AG04449 (cell line): ENCODE data around the gene NCDN.

ENCODE experiments used
- CTCF ChIA-PET: fragments of 350-600 bp; formaldehyde crosslinking; extraction: SDS; loops from one replicate; lab custom pipeline; 2021; ENCODE audit warnings: antibody characterized with exemption; lab: Yijun Ruan, JAX
- POLR2A ChIA-PET: fragments of 400-600, 350-600 bp; formaldehyde crosslinking; extraction: SDS; loops from one replicate; lab custom pipeline; 2020; ENCODE audit warnings: antibody characterized with exemption, inconsistent platforms; lab: Yijun Ruan, JAX
- DNase-seq: peaks from one replicate; pipeline ENCODE4 v3.0.0-alpha.2; 2010; ENCODE audit warnings: low read depth, low spot score
- H3K4me3 ChIP-seq: 2 replicates; pipeline ENCODE4 v1.5.1; 2011; ENCODE audit warnings: low read depth, mild to moderate bottlenecking, control low read depth, low read length
- CTCF ChIP-seq: IDR thresholded peaks from one replicate; pipeline ENCODE4 v1.5.1; 2011; ENCODE audit warnings: mild to moderate bottlenecking, moderate library complexity, low read length, control low read depth, inconsistent platforms; ENCODE audit not compliant: insufficient read depth; ENCODE audit errors: missing control alignments

The NCDN gene

DNA sequence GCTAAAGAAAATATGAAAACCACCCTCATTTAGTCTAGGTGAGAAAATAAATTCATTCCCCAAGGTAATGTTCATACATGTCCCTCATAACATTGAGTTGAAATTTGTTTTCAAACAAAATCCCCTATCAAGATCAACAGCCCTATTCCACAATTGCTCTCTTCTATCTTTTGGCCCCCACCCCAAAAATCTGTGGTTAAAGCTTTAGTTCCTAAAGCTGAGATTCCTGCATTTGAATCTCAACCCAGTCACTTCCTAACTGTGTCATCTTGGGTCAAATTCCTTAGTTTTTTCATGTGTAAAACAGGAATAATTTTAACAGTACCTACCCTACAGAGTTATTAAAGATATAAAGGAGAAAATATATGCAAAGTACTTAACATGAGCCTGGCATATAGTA is 22.4 kb upstream of the NCDN start:
- DNase-seq = no peak
- no peak overlapping the region for H3K4me3 ChIP-seq
- CTCF ChIA-PET = interaction anchor here (1.1 to 3.4 kb wide), 4 partner anchors 17 to 86 kb away, joined by 3 to 20 read pairs (median 3); no protein-coding TSS in a partner anchor
- TF ChIP-seq CTCF = no peak
- POLR2A ChIA-PET = interaction anchor here (1.1 kb wide), 1 partner anchor 677 kb away, joined by 3 read pairs; no protein-coding TSS in a partner anchor

- POLR2A ChIA-PET = interaction anchor here (1.1 kb wide), 1 partner anchor 678 kb away, joined by 3 read pairs; no protein-coding TSS in a partner anchor
- CTCF ChIA-PET = interaction anchor here (1.0 to 3.4 kb wide), 4 partner anchors 28 to 179 kb away, joined by 3 to 20 read pairs (median 5); no protein-coding TSS in a partner anchor
- no peak for TF ChIP-seq CTCF
- DNase-seq = no peak
- no peak overlapping the region for H3K4me3 ChIP-seq
Observed at GRCh38 chr1:35536556-35537162, 20.9 kb upstream of the NCDN start.

- ChIA-PET CTCF (interaction anchor here (2.1 to 3.4 kb wide), 2 partner anchors 27 to 86 kb away, joined by 7 to 20 read pairs; no protein-coding TSS in a partner anchor), POLR2A (interaction anchor here (0.6 to 0.7 kb wide), 2 partner anchors 19 to 521 kb away, joined by 3 to 4 read pairs; partner anchors contain the start of gene KIAA0319L)
- DNase-seq = no peak
- no peak for TF ChIP-seq CTCF
- no peak overlapping the region for H3K4me3 ChIP-seq
Observed at GRCh38 chr1:35537806-35538205, 19.8 kb upstream of the NCDN start.

- no peak for DNase-seq
- TF ChIP-seq CTCF = no peak
- no peak overlapping the region; the same call in 1 of the 2 replicates for H3K4me3 ChIP-seq
- POLR2A ChIA-PET = interaction anchor here (1.5 kb wide), 1 partner anchor 18 kb away, joined by 3 read pairs; the partner anchor contains the start of genes KIAA0319L and NCDN
- CTCF ChIA-PET = interaction anchor here (0.7 to 2.8 kb wide), 5 partner anchors 18 to 89 kb away, joined by 3 to 25 read pairs (median 3); partner anchors contain the start of gene NCDN
Observed at GRCh38 chr1:35539073-35539823, 18.4 kb upstream of the NCDN start.

DNA sequence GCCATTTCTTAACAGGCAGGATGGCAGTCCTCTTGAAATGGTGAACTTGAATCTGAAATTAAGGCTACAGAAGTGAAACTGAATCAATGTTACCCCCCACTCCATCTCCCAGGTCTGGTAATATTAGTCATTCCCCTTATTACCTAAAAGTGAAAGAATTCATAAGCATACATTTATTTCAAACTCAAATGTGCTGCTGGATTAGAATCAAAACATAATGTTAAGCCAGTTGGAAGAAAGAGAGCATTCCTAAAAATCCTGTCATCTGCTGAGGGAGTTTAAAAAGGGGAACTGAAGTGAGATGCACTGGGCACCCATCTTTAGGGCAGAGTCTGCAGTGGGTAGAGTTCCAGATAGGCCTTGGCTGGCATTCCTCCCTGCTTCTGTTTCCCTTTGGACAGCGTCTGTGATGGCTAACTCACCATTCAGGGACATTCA is 17.8 kb upstream of the NCDN start:
- TF ChIP-seq CTCF = no peak
- ChIA-PET POLR2A (interaction anchor here (1.5 kb wide), 1 partner anchor 18 kb away, joined by 3 read pairs; the partner anchor contains the start of genes KIAA0319L and NCDN), CTCF (interaction anchor here (0.7 to 2.8 kb wide), 7 partner anchors 18 to 187 kb away, joined by 3 to 25 read pairs (median 3); partner anchors contain the start of gene NCDN)
- DNase-seq = no peak
- no peak overlapping the region; the same call in 1 of the 2 replicates for H3K4me3 ChIP-seq
